ENCODE results near the gene IMPG1.

IMPG1 gene

GRCh38 chr6:75952128-75952527 is 120.3 kb downstream of the IMPG1 start:
- Histone ChIP-seq H3K9me3 (ENCODE audit: low read length) (no peaks in the 10 kb centered on the region), H3K27me3 (ENCODE audit: insufficient read depth, low read length) (no peaks in the 10 kb centered on the region), H2AFZ (ENCODE audit: low read length) (no peak overlapping the region), H3K4me2 (ENCODE audit: low read length) (no peak overlapping the region), H3K4me3 (ENCODE audit: low read depth, low read length, poor library complexity, severe bottlenecking) (no peak overlapping the region), H3K36me3 (ENCODE audit: insufficient read depth, low read length) (no peaks in the 10 kb centered on the region), H3K9me2 (ENCODE audit: low read depth, low read length) (no peaks in the 10 kb centered on the region), H3F3A (ENCODE audit: insufficient read depth, low read length) (no peaks in the 10 kb centered on the region), H3K27ac (ENCODE audit: low read depth, low read length, poor library complexity, severe bottlenecking) (no peak overlapping the region), H4K20me1 (ENCODE audit: insufficient read depth, low read length) (no peaks in the 10 kb centered on the region), H3K9ac (ENCODE audit: low read length) (no peak overlapping the region), H3K79me2 (ENCODE audit: insufficient read depth, low read length) (no peaks in the 10 kb centered on the region), H3K4me1 (ENCODE audit: insufficient read depth, low read length, severe bottlenecking) (no peaks in the 10 kb centered on the region)
- TF ChIP-seq EZH2 (IDR thresholded peaks at IDR 0.05; ENCODE audit: borderline replicate concordance, low read length): no peak
- TF ChIP-seq, protein P1, sequence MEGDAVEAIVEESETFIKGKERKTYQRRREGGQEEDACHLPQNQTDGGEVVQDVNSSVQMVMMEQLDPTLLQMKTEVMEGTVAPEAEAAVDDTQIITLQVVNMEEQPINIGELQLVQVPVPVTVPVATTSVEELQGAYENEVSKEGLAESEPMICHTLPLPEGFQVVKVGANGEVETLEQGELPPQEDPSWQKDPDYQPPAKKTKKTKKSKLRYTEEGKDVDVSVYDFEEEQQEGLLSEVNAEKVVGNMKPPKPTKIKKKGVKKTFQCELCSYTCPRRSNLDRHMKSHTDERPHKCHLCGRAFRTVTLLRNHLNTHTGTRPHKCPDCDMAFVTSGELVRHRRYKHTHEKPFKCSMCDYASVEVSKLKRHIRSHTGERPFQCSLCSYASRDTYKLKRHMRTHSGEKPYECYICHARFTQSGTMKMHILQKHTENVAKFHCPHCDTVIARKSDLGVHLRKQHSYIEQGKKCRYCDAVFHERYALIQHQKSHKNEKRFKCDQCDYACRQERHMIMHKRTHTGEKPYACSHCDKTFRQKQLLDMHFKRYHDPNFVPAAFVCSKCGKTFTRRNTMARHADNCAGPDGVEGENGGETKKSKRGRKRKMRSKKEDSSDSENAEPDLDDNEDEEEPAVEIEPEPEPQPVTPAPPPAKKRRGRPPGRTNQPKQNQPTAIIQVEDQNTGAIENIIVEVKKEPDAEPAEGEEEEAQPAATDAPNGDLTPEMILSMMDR (IDR thresholded peaks at IDR 0.05; ENCODE audit: low read length): no peak

DNA sequence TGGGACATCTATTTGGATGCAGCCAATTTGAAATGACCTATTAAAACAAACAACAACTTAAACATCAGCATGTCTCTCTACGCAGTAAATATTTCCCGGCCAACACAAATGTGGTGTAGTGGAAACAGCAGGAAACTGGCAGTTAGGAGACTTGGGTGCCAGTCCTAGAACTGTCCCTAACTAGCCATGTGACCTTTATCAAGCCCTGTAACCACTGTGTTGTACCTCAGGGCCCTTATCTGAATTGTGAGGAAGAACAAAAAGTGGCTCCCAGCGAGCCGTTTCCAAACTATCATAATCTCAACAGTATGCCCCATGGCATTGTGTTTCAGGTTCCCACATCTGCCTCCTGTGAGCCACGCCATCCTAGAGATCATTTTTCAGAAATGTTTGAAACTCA is 124.5 kb downstream of the IMPG1 start:
- Histone ChIP-seq H3K4me2 (ENCODE audit: low read length) (no peak overlapping the region), H3K9me2 (ENCODE audit: low read depth, low read length) (no peaks in the 10 kb centered on the region), H3K27ac (ENCODE audit: low read depth, low read length, poor library complexity, severe bottlenecking) (no peak overlapping the region), H3K9ac (ENCODE audit: low read length) (no peak overlapping the region), H3K27me3 (ENCODE audit: insufficient read depth, low read length) (no peaks in the 10 kb centered on the region), H3K4me3 (ENCODE audit: low read depth, low read length, poor library complexity, severe bottlenecking) (no peak overlapping the region), H3K4me1 (ENCODE audit: insufficient read depth, low read length, severe bottlenecking) (no peaks in the 10 kb centered on the region), H4K20me1 (ENCODE audit: insufficient read depth, low read length) (no peaks in the 10 kb centered on the region), H3K36me3 (ENCODE audit: insufficient read depth, low read length) (no peaks in the 10 kb centered on the region), H3F3A (ENCODE audit: insufficient read depth, low read length) (no peaks in the 10 kb centered on the region), H3K9me3 (ENCODE audit: low read length) (no peaks in the 10 kb centered on the region), H3K79me2 (ENCODE audit: insufficient read depth, low read length) (no peaks in the 10 kb centered on the region), H2AFZ (ENCODE audit: low read length) (no peak overlapping the region)
- TF ChIP-seq EZH2 (IDR thresholded peaks at IDR 0.05; ENCODE audit: borderline replicate concordance, low read length): no peak
- TF ChIP-seq, protein P1 (IDR thresholded peaks at IDR 0.05; ENCODE audit: low read length): no peak

GRCh38 chr6:75946146-75946831 is 126.2 kb downstream of the IMPG1 start:
- TF ChIP-seq, protein P1 (IDR thresholded peaks at IDR 0.05; ENCODE audit: low read length): no peak
- Histone ChIP-seq H3K9ac (ENCODE audit: low read length) (no peak overlapping the region), H3K9me2 (ENCODE audit: low read depth, low read length) (no peaks in the 10 kb centered on the region), H3K79me2 (ENCODE audit: insufficient read depth, low read length) (no peaks in the 10 kb centered on the region), H3K27me3 (ENCODE audit: insufficient read depth, low read length) (no peaks in the 10 kb centered on the region), H3K4me3 (ENCODE audit: low read depth, low read length, poor library complexity, severe bottlenecking) (no peak overlapping the region), H3K4me1 (ENCODE audit: insufficient read depth, low read length, severe bottlenecking) (no peaks in the 10 kb centered on the region), H3F3A (ENCODE audit: insufficient read depth, low read length) (no peaks in the 10 kb centered on the region), H2AFZ (ENCODE audit: low read length) (no peak overlapping the region), H3K27ac (ENCODE audit: low read depth, low read length, poor library complexity, severe bottlenecking) (no peak overlapping the region), H3K9me3 (ENCODE audit: low read length) (no peaks in the 10 kb centered on the region), H3K36me3 (ENCODE audit: insufficient read depth, low read length) (no peaks in the 10 kb centered on the region), H3K4me2 (ENCODE audit: low read length) (no peak overlapping the region), H4K20me1 (ENCODE audit: insufficient read depth, low read length) (no peaks in the 10 kb centered on the region)

Measured in OCI-LY1 (cell line).